AML-193 (cell line): ENCODE results near the gene COL9A1.
A peak's percentile ranks its signal among the peaks of the same experiment; 100 is the strongest.

Experiments
- DNase-seq, 2 experiments: peaks; one replicate each; lab custom pipeline; 2025; lab: John Stamatoyannopoulos, UW

COL9A1 gene

DNA sequence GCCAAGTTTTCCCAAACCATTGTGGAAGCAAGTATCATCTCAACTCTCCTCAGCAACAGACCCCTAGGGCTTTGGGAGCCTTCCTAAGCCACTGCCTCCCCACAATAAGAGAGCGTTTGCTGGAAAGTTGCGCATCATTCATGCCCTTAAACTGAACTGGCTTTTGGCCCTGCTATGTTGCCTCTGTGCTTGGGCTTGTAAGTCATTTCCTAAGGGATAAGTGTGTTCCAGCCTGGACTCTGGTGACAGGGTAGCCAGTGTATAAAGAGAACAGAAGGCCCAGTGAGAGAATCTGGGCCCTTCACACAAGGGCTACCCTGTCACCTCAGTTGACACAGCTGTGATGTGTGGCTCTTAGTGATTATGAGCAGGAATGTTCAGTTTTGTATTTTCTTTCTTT lies 77.8 kb downstream of the COL9A1 start:
- no peak for DNase-seq

DNA sequence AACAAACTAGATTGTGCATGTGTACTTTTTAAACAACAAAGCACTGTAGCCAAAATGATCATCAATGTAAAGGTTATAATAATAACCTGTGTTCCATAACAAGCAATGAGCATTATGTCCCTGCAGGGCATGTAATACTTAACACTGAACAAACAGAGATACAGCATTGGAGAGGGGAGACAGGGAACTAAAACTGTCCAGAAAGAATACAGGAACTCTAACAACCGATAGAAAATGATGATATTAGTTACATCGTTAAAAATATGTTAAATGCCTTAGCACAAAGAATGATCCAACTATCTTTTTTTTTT lies 80.5 kb downstream of the COL9A1 start:
- no peak for DNase-seq

DNA sequence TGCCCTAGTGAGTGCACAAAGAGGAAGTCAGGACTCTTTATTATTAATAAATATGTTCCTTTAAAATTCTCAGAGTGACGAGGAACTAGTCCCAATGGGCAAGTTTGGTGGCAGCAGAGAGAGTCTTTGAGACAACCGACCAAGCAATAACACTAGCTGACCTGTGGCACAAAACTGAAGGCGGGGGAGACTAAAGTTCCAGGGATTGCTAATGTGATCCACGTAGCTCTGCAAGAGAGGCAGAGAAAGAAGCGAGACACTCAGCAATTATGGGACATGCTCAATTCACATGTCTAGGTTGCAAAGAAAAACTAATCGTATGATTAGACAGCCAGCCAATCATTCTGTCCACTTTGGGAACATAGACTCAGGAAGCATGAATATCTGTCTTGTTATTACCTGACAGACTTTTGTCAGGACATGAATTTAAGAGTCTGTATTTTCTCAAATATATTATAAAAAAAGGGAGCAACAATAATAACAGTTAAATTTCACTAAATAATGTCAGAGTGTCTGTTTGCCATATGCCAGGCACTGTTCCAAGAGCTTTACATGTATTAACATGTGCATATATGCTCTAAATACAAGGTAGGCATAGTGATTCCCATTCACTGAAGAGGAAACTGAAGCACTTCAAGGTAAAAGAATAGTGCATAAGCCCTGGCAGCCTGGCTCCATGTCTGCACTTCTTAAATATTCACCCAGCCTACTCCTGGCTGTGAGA lies 81.0 kb downstream of the COL9A1 start:
- DNase-seq: no peak

GRCh38 chr6:70221025-70221714 lies 81.7 kb downstream of the COL9A1 start:
- DNase-seq: peak; percentile 31 to 54

GRCh38 chr6:70219943-70220613 lies 82.8 kb downstream of the COL9A1 start:
- DNase-seq: no peak

- no peak for DNase-seq
Observed at GRCh38 chr6:70216767-70217166, 86.1 kb downstream of the COL9A1 start.

DNA sequence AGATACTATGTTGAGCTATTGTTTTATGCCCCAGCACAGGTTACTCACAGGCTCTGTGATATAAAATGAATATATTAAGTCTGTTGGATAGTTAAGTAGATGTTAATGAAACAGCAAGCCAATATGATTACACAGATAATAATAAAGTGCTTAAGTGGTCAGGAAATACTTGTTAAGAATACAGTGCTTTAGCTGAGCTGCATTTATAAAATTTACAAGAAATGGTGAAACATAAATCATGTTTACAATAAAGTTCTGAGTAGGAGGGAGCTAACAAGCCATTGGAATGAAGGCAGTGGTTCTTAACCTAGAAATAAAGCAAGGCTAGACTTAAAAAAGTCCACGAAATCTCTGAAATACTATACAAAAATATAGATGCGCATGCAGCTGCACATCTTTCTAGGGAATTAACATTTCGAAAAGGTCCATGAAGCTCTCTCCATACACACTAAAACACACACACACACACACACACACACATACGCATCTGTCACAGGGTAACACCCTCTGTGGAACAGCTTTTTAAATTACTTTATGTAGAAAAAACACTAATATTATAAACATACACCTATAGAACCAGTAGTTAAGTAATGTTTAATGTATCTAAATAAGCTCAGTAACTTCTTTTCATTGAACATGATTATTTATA lies 87.3 kb downstream of the COL9A1 start:
- DNase-seq: no peak

- peak in 1 of 2 experiments; percentile 3 for DNase-seq
Observed at GRCh38 chr6:70210462-70210861, 92.4 kb downstream of the COL9A1 start.

DNA sequence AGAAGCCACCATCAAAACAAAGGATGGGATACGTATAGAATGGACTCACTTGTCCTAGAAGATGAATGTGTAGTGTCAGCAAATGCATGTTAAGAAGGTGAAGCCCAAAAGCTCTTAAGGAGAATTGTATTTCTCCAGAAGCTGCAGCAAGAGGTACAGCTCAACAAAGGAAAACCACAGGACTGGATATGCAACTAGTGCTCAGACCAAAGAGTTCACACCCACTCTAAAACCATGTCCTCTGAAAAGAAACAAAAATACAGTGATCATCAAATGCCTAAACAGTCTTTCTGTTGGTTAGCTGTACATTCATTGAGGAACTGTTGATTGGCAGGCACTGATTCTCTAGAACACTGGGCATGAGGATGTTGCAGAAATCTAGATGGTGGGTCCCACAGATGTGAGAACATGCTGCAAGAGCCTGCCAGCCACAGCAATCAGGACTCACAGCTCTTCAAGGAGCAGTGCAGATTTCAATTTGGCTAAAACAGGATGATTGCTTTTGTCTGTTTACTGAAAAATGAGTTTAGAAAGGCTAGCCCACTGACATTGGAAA lies 94.6 kb downstream of the COL9A1 start:
- no peak for DNase-seq

DNA sequence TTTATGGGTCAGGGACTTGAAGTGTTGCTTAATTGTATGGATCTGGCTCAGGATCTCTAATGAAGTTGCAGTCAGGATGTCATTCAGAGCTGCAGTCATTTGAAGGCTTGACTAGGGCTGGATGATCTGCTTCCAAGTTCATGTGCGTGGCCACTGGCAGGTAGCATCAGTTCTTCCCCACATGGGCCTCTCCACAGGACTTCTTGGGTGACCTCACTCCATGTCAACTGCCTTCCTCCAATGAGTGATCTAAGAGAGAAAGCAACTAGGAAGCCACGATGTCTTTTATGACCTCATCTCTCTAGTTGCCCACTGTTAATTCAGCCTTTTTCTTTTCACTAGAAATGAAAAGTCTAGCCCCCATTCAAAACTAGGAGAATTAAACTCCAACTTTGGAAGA lies 104.1 kb downstream of the COL9A1 start:
- no peak for DNase-seq

GRCh38 chr6:70196531-70196930 lies 106.4 kb downstream of the COL9A1 start:
- no peak for DNase-seq

DNA sequence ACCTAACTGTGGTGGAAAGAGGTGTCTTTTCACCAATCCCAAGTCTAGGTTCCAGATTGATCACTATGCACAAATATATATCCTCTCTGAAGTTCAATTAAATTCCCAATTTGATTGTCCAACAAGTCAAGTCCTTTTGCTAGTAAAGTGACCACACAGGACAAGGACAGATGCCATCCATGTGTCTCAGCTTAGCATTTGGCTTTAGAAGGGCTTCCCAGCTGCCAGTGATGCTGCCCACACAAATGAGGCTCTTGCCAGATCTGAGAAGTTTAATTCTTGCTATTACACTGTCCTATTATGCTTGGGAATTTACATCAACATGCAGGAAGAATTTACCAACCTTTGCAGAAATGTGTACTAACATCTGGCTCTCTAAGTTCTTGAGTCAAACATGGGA lies 108.5 kb downstream of the COL9A1 start:
- no peak for DNase-seq

GRCh38 chr6:70188202-70188601 lies 114.7 kb downstream of the COL9A1 start:
- DNase-seq: no peak

DNA sequence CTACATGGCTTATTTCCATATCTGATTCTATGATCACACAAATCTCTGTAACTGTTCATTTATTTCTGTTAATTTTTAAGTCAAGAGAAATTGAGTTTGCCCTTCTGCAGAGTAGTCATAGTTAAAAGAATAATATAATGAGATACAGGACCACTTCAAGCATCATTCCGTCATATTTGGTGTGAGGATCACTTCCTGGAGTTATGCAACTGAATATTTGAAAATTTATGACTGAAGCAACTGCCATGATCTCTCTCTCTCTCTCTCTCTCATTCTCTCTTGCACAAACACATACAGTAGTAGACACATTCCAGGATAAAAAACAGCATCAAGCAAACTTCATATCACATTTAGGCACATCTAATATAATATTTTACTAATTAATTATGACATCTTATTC lies 116.4 kb downstream of the COL9A1 start:
- no peak for DNase-seq

DNA sequence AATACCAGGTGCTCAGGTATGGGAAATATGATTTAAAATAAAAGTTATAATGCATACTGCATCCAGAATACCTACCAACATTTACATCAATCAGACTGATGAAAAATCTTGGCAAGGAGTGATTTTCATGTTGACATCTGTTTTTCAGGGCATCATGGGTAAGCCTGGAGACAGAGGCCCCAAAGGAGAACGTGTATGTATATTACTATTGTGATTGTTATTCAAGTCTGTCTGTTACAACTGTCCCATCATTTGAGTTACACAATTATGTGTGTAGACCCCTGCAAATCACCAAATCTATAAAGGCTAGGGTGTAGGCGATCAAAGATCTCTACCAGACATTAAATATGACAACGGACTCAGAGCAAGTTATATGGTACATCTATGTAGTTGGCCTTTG lies 118.2 kb downstream of the COL9A1 start:
- DNase-seq: no peak

DNA sequence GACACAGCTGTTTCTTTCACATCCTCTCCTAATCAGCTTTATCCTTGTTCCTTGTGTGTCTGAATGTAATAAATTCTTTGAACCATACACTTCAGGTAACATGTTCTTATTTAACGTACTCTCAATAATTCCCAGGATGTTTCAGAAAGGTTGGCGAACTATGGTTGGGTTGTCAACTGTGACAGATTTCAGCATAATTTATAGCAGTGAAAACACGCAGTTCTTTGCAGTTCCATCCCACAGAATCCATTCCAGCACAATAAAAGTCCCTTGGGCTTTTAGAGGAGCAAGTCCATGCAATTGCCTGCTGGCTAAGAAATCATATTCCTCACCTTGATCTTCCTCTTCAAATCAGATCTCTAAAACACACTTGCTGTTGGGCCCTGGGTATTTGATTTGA lies 119.3 kb downstream of the COL9A1 start:
- DNase-seq: no peak

DNA sequence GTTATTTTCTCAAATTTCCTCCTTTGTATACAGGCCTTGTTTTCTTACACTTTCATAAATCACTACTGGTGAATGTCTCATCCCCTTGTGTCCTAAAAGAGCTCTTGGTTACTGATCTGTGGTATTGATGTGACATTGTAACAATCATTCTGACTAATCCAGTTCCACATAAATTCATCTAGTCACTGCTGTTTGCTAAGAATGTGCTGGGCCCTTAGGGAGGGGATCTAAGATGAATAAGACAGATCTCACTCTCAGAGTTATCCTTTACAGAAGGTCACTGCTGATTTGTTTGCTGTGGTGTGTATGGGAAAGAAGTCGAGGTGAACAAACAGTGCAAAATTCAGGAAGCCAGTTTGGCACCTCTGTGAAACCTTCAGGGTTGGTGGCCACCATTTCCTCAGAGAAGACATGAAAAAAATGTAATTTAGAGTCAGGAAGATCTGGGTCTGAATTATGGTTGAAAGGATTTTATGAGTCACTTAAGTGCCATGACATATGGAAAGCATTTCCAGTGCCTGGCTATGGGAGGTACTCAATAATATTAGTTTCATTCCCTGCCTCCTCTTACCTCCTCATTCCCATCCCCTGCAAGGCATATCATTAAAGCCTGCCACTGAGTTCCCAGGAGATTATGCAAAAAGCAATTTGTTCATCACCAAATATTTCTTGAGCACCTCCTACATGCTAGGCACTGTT lies 121.8 kb downstream of the COL9A1 start:
- no peak for DNase-seq

GRCh38 chr6:70180183-70180900 lies 122.5 kb downstream of the COL9A1 start:
- no peak for DNase-seq

DNA sequence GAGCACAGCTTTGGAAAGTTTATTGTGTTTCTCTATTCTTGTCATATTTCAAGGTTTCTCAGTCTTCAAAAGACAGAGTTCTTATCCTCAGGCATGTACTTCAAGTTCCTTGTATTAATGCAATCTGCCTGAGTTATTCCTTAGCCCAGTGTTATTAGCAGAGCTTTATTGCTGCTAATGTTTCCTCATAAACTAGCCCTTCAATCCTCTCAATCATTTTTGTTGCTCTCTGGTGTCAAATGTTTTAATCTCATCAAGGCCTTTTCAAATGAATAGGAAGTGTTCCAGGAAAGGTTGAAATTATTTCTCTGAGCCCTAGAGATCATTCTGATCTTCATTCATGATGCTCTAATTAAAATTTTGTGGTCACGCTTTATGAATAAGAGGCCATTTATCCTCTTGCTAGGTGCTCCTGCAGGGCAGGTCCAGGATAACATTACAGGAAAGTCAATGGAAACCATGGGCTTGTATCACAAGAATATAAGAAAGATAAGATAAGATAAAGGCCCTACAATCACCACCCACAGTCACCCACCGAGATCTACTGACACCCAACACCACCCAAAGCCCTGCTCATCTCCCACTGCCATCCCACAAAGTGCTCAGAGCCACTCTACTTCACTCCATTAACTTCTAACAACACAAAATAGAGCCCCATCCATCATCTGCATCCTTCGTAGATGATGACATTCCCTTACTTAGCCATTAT lies 125.9 kb downstream of the COL9A1 start:
- no peak for DNase-seq

GRCh38 chr6:70175770-70176169 lies 127.1 kb downstream of the COL9A1 start:
- DNase-seq: no peak

GRCh38 chr6:70172252-70172651 lies 130.6 kb downstream of the COL9A1 start:
- DNase-seq: no peak
